A172 (cell line): ENCODE data around the gene PEX6. TPM values are rescaled to one million over a fixed set of nuclear protein-coding genes. Genes with fewer than 3 reads are reported as not detected.
A peak's percentile ranks its signal among the peaks of the same experiment; 100 is the strongest.

Experiments used
- DNase-seq: peaks from one replicate; pipeline ENCODE4 v3.0.0-alpha.2; 2015; ENCODE audit warnings: low spot score
- total RNA-seq: library from RNA; depleted of rRNA; stranded (reverse); fragments of >200 nt; shearing (Covaris generic); gene quantifications from 2 replicates; pipeline ENCODE4 v1.2.3, GENCODE V29; 2014; rRNA removed

The PEX6 gene, protein sequence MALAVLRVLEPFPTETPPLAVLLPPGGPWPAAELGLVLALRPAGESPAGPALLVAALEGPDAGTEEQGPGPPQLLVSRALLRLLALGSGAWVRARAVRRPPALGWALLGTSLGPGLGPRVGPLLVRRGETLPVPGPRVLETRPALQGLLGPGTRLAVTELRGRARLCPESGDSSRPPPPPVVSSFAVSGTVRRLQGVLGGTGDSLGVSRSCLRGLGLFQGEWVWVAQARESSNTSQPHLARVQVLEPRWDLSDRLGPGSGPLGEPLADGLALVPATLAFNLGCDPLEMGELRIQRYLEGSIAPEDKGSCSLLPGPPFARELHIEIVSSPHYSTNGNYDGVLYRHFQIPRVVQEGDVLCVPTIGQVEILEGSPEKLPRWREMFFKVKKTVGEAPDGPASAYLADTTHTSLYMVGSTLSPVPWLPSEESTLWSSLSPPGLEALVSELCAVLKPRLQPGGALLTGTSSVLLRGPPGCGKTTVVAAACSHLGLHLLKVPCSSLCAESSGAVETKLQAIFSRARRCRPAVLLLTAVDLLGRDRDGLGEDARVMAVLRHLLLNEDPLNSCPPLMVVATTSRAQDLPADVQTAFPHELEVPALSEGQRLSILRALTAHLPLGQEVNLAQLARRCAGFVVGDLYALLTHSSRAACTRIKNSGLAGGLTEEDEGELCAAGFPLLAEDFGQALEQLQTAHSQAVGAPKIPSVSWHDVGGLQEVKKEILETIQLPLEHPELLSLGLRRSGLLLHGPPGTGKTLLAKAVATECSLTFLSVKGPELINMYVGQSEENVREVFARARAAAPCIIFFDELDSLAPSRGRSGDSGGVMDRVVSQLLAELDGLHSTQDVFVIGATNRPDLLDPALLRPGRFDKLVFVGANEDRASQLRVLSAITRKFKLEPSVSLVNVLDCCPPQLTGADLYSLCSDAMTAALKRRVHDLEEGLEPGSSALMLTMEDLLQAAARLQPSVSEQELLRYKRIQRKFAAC
- total RNA-seq, result 8.2 and 9.4 TPM in 2 replicates

DNA sequence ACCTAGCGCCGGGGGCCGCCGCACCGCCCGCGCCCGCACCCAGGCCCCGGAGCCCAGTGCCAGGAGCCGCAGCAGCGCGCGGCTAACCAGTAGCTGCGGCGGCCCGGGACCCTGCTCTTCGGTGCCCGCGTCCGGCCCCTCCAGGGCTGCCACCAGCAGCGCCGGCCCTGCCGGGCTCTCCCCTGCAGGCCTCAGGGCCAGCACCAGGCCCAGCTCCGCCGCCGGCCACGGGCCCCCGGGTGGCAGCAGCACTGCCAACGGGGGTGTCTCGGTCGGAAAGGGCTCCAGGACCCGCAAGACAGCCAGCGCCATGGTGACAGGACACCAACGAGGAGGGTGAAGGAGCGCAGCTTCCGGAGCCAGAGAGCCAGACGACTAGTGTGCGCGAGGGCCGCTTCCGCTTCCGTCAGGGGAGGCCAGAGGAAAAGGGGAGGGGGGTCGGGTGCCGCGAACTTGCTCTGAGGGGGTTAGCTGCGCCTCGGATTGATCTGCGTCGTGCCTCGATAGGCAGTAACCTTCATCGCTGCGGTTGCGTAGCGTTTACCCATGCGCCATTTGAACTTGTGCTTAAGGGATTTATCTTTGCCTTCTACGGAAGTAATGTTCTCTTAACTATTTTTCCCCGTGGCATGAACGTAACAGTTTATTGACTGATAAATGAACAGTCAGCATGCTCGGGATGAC is at the start of gene PEX6:
Gene PEX6, minus strand, starts transcription at position 343 of the 684 bp plus-strand sequence. Its CDS starts 31 bp downstream, at position 312.
- DNase-seq, result peak; percentile 52

GRCh38 chr6:43026365-43026764 is 47.4 kb upstream of the PEX6 start:
- no peak for DNase-seq

DNA sequence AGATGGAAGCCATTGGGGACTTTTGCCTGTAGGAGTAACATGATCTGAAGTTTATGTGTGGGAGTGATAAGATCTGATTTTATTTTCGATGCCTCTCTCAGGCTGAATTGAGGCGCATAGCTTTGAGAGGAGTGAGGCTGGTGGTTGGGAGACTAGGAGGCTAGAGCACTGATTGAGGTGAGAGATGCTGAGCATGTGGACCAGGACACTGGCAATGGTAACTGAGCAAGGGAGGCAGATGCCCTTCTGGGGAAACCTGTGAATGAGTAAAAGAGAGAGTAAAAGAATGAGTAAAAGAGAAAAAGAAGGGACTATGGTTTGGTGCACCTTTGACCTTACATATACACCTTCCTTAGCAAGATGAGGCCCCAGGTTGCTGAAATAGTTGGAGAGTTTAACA is 45.5 kb upstream of the PEX6 start:
- no peak for DNase-seq

DNA sequence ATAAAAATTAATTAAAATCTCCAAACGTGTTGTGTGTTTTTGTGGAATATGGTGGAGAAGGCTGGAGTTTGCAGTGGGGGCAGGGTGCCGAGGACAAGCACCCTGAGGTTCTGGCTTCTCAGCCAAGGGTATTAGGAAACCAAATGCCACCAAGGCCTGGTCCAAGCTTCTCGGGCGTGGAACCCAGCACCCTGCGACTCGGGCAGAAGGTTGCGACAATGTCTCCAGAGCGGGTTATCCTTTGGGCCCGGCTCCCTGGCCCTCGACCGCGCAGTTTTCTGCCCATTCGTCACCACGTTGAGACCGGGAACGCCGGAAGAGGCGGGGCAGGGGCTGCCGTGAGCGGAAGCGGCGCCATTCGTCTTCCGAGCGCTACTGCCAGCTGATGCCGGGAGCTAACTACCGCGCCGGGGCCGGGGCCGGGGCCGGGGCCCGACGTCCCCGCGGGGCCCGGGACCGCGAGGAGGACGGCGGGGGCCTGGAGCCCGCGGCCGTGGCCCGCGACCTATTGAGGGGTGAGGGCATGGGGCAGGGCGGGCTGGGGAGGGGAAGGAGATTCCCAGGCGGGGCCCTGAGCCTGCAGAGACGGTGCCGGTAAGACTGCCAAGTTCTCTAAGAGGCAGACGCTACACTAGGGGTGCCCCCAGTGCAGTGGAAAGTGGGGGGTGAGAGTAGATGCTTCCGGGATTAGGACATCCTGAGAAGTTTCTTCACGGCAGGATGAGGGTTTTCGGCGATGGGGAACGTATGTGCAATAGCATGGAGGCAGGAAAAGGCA is 42.5 kb upstream of the PEX6 start, which contains the start of gene RRP36:
Gene RRP36, plus strand, starts transcription at position 354 of the 778 bp plus-strand sequence. Its CDS starts 32 bp downstream, at position 386.
- peak; percentile 64 for DNase-seq

DNA sequence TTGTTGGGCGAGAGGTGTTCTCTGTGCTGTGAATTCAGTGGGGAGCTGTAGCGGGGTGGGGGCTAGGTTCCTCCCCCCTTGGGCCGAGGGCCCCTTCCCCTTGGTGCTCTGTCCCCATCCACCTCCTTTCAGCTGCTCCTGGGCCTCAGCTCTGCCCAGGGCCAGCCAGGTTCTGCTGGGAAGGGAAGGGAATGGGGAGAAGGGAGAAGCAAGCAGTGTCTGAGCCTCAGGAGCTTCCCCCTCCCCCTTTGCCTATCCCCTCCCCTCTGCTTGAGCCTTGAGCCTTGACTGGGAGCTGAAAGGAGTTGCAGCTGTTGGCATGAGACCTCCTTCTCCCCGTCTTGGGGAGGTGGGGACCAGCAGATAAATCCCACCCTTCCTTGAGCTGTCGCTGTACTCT is 41.9 kb upstream of the PEX6 start:
- no peak for DNase-seq

DNA sequence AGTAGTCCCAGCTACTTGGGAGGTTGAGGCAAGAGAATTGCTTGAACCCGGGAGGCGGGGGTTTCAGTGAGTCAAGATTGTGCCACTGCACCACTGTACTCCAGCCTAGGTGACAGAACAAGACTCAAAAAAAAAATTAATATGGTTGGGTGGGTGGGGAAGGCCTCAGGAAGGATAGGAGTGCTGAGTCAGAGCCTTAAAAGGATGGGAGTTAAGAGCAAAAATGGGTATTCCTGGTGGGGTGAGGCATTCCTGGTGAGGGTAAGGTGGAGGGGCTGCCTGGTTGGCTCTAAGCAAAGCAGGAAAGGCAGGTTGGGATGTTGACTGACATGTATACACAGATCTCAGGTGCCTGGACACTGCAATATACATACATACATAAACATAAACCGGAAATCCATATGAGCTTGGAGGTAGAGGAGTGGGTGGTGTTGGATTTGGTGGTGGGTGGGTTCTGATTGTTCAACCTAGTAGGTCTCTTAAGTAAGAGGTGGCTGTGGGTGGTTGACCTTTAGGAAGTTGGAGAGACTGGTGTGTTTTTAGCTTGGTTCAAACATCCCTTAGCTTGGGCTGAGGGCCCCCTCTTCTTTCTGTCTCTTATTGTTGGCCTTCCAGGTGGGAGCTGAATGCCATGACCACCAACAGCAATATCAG is 41.2 kb upstream of the PEX6 start:
- no peak for DNase-seq

DNA sequence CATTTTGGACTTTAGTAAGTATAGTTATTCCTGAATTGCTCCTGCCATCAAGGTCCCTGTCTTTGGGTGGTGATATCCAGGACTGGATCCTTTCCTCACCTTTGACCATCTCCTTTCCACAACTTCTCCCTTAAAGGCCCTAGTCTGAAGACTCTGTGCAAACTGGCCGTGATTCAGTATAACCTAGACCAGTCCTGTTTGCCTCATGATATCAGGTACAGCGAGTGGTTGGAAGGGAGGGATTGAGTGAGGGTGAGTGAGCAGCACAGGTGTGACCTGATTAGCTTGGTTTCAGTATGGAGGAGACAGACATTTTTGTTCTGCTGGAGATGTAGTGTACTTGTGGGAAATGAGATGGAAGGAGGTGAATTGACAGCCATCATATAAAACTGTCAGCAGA is 40.2 kb upstream of the PEX6 start:
- DNase-seq, result no peak

DNA sequence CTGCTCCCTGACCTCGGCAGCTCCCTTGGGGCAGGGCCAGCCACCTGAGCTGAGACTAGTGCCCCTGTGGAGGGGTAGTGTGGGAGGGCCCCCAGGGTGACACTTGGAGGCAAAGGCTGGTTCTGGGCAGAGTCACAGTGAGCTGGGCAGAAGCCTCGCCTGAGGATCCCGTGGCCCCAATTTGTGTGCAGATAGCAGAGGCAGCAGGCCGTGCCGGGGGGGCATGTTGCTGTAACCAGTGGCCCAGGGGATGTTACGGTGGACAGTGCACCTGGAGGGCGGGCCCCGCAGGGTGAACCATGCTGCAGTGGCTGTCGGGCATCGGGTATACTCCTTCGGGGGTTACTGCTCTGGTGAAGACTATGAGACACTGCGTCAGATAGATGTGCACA is 38.0 kb upstream of the PEX6 start:
- no peak for DNase-seq

DNA sequence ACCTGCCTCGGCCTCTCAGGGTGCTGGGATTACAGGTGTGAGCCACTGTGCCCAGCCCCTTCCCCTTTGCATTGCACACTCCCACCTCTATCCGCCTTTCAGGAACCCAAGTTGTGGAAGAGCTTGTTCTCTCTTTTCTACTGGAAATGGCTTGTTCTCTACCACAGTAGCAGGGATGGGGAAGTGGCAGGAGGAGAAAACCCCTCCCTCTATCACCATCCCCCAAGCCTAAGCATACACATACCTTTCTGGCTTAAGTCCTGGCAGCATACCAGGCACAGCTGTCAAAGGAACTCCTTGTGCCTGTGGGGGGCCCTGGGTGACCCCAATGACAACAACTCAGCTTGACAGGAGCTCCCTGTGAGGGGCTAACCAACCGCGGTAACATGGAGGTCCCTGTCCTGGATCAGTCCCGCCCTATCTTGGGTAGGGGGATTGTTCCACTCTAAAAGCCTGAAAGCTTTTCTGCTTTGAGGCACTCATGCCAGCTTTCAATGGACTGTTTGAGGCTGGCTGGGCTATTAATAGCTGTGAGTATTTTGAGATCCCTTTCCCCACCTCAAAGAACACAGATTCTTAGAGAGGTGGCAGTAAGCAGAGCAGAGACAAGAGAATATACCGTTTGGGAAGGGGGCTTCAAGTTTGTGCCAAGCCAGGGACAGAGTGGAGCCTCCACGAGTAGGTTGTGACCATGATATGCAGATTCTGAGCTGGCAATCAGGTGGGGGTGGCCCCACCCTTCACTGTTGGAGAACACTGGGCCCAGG is 37.4 kb upstream of the PEX6 start:
- no peak for DNase-seq

DNA sequence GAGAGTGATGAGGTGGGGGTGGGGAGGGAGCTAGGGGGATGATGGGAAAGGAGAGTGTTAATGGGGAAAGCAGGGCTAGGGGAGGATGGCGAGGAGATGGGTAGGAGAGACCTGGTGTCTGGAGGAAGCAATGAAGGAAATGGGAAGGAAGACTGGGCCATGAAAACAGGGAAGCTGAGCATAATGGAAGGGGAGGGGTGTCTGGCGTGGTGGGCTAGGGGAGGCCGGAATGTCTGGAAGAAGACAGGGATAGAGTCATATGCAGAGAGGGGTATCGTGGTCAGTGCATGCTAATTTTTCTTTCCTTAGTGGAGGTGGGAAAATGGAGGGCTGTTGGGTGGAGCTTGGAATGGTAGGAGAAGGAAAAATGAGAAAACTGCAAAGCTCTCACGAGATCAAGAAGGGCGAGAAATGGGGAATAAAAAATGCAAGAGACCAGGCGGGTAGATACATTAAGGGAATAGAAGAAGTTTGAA is 35.5 kb upstream of the PEX6 start:
- no peak for DNase-seq

DNA sequence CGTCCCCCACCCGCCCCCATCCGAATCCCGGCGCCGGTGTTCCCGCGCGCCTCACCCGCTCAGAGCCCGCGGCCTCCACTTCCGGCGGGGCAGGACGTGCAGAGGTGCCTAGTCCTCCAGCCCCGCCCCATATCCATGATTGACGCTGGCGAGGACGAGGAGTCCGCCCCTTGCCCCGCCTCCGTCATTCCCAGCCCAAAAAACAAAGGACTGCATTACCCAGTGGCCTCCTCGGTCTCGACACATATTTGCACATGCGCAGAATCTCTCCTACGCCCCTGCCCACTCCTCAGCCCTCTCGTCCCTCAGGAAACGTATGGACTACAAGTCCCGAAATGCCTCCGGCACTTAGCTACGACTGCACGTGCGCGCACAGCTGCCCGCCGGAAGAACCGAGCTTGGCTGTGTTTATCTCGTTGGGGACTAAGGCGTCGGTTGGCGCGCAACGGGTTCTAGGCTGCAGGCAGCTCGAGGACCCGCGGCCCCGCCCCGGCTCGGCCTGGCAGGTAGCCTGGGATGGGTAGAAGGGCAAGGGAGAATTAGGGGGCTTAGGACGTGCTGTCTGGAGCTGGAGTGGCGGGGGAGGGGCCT is 35.0 kb upstream of the PEX6 start, which contains the start of the genes KLHDC3 and MEA1:
Gene KLHDC3, plus strand, starts transcription at position 407 of the 591 bp plus-strand sequence. CDS start 2,944 bp downstream, outside the sequence.
Gene MEA1, minus strand, starts transcription at position 104 of the 591 bp plus-strand sequence. CDS start 133 bp downstream, outside the sequence.
- peak; percentile 99 for DNase-seq

GRCh38 chr6:43013097-43013842 is 34.3 kb upstream of the PEX6 start:
- DNase-seq, result peak; percentile 41

DNA sequence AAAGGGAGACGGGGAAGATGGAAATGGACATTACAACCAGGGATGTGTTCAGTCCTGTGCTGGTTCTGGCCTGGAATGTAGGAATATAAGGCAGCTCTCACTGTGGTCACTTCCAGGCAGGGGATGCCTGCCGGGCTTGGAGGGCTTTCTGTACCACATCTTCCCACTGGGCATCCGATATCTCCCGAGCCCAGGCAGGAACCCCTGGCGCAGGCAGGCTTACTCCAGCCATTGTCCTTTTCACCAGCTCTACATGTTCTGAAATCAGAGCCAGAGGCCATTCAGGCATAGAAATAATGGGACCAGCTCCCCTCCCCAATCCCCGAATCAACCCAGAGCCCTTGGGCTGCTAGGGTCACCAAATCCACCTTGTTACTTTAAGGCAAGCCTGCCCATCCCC is 33.4 kb upstream of the PEX6 start:
- no peak for DNase-seq

DNA sequence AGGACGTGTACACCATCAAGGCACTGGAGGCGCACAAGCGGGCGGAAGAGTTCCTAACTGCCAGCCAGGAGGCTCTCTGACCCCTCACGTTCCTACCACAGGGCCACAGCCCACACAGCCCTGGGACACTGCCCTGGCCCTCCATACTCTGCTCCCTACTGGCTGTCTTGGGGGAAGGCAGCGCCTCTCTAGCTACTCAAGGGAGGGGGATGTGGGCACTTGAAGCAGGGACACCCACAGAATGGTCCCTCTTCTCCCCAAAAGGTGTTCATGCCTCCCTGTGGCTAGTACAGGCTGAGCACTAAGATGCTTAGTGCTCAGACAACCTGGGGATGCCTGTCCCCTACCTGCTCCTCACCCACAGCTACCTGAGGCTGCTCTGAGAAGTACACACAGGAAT is 32.2 kb upstream of the PEX6 start:
- no peak for DNase-seq

DNA sequence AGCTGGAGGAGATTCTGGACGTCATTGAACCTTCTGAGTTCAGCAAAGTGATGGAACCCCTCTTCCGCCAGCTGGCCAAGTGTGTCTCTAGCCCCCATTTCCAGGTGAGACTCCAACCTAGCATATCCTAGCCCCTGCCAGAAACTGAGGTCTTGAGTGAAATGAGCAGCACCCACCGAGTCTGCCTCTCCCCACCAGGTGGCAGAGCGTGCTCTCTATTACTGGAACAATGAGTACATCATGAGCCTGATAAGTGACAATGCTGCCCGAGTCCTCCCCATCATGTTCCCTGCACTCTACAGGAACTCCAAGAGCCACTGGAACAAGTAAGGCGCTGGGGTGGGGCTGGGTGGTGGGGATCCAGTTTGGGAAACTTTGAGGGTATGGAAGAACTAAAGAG is 30.1 kb upstream of the PEX6 start:
- DNase-seq, result no peak

GRCh38 chr6:43007126-43007525 is 28.1 kb upstream of the PEX6 start:
- no peak for DNase-seq

- no peak for DNase-seq
Measured at GRCh38 chr6:43006251-43006650, 27.3 kb upstream of the PEX6 start.

DNA sequence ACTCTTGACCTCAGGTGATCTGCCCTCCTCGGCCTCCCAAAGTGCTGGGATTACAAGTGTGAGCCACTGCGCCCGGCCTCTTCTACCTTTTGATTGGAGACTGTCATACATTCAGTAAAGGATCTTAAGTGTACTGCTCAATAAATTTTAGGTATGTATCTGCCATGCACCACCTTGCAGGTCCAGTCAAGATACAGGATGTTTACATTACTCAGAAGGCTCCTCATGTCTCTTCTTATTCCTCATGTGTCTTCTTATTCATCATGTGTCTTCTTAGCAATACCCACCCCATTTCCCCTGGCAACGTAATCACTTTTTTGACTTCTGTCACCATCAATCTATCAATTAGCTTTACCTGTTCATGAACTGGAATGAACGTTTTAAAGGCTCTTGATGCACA is 26.9 kb upstream of the PEX6 start:
- no peak for DNase-seq
